ENCODE measurements around the gene CDH13. TPM values are rescaled to one million over a fixed set of nuclear protein-coding genes. Genes with fewer than 3 reads are reported as not detected.

Gene CDH13
- total and polyA plus RNA-seq, 10 of the 15 experiments (the other 5 are each of a cell fraction or from before 2014, with no cell fraction given) = under 0.01 to 0.05 TPM; not detected in 8

- POLR2A ChIA-PET = no interaction called here
- CTCF ChIA-PET = interaction anchor here (0.7 kb wide), 1 partner anchor 13 kb away, joined by 3 read pairs; no protein-coding TSS in a partner anchor
- H4K20me1 ChIP-seq (ENCODE audit: control insufficient read depth, insufficient read depth) = no peaks in the 10 kb centered on the region
- SMC1A ChIA-PET (ENCODE audit: uncharacterized antibody, unreplicated experiment) = interaction anchor here (0.7 kb wide), 1 partner anchor 317 kb away, joined by 3 read pairs; no protein-coding TSS in a partner anchor
- H3K79me2 ChIP-seq (ENCODE audit: control insufficient read depth, insufficient read depth, low read length) = no peaks in the 10 kb centered on the region
- no TSS peak for BruUV-seq (replicated peaks)
- H3K4me1 ChIP-seq (ENCODE audit: control insufficient read depth, insufficient read depth, low read length) = no peaks in the 10 kb centered on the region
- DNase-seq (ENCODE audit: low read depth, low spot score) (no peak), ATAC-seq (no peak), FAIRE-seq (no peak)
- no peak overlapping the region for H2AFZ ChIP-seq (ENCODE audit: control insufficient read depth, low read depth, low read length)
- RAD21 ChIA-PET (ENCODE audit: unreplicated experiment) = no interaction called here
- H3K9me3 ChIP-seq (replicated peaks; ENCODE audit: control insufficient read depth, insufficient read depth, low read length) = no peaks in the 10 kb centered on the region
- H3K4me2 ChIP-seq (ENCODE audit: control insufficient read depth, insufficient read depth) = no peak overlapping the region
- no peak overlapping the region for H3K4me3 ChIP-seq
- no peak overlapping the region for H3K27ac ChIP-seq (ENCODE audit: control insufficient read depth, insufficient read depth)
- no peaks in the 10 kb centered on the region for H3K27me3 ChIP-seq (replicated peaks in 1 of 2; ENCODE audit: control insufficient read depth in 2 of 2, insufficient read depth in 2 of 2, low read length in 1 of 2)
- H3K36me3 ChIP-seq (ENCODE audit: control insufficient read depth in 2 of 2, insufficient read depth in 2 of 2, low read length in 1 of 2) = no peaks in the 10 kb centered on the region
- WGBS (ENCODE audit: insufficient coverage, insufficient replicate concordance, low lambda C conversion rate, missing lambda C conversion rate) = 0% methylated on average over 3 of the region's 3 CpGs
- intact Hi-C loops (cut with micrococcal nuclease; ENCODE audit: unreplicated experiment) (no loop called here), in situ Hi-C loops (cut with MboI) (no loop called here)
- no peak overlapping the region for H3K9ac ChIP-seq (ENCODE audit: control insufficient read depth, insufficient read depth, low read length)
- TF ChIP-seq RCOR1 (conservative IDR thresholded peaks at IDR 0.05; ENCODE audit: low read depth, low read length) = no peak
- no peak for TF ChIP-seq SIX5 (IDR thresholded peaks at IDR 0.05; ENCODE audit: low read depth, low read length, severe bottlenecking)
- TF ChIP-seq HSF1 (IDR thresholded peaks at IDR 0.05; ENCODE audit: low read depth, low read length) = no peak
- no peak for TF ChIP-seq ZBTB40 (IDR thresholded peaks at IDR 0.05; ENCODE audit: borderline replicate concordance)
- no peak for TF ChIP-seq E4F1 (IDR thresholded peaks at IDR 0.05; ENCODE audit: borderline replicate concordance, partially characterized antibody)
- TF ChIP-seq BCLAF1 (IDR thresholded peaks at IDR 0.05) = no peak
- no peak for TF ChIP-seq BMI1 (IDR thresholded peaks at IDR 0.05; ENCODE audit: borderline replicate concordance)
- no peak for TF ChIP-seq ZBTB11 (CRISPR knock-in tag; IDR thresholded peaks at IDR 0.05)
Measured at GRCh38 chr16:83308414-83308813, 681.6 kb downstream of the CDH13 start.
